A549 (cell line): ENCODE data around the gene IGF1R.

Source experiments
- MAFK ChIP-seq: fragments of 450-650 bp; IDR thresholded peaks from 2 replicates; pipeline ENCODE4 v1.6.1; 2014; ENCODE audit not compliant: partially characterized antibody
- TF ChIP-seq, protein P1 (sequence below): fragments of >200 bp; sonication (Bioruptor Twin); formaldehyde crosslinking; IDR thresholded peaks from 3 replicates; pipeline ENCODE4 v1.5.1; 2016

DNA sequence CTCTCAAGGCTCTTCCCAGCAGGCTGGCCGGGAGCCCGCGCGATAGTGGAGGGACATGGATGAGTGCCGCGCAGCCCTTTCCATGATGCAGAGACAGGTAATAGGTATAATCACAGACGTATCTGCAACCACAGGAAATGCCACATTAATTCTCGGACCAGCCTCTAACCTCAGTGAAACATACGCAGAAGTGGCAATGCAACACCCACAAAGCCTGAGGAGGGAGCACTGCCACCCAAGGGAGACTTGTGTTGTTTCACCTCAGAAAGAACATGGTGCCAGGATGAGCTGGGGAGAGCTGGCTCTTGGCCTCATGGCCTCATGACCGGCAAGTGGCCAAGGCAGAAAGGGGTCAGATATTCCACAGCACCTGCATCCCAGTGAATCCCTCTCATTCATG, 320.2 kb downstream of the IGF1R start:
- no peak for TF ChIP-seq MAFK
- TF ChIP-seq, protein P1, sequence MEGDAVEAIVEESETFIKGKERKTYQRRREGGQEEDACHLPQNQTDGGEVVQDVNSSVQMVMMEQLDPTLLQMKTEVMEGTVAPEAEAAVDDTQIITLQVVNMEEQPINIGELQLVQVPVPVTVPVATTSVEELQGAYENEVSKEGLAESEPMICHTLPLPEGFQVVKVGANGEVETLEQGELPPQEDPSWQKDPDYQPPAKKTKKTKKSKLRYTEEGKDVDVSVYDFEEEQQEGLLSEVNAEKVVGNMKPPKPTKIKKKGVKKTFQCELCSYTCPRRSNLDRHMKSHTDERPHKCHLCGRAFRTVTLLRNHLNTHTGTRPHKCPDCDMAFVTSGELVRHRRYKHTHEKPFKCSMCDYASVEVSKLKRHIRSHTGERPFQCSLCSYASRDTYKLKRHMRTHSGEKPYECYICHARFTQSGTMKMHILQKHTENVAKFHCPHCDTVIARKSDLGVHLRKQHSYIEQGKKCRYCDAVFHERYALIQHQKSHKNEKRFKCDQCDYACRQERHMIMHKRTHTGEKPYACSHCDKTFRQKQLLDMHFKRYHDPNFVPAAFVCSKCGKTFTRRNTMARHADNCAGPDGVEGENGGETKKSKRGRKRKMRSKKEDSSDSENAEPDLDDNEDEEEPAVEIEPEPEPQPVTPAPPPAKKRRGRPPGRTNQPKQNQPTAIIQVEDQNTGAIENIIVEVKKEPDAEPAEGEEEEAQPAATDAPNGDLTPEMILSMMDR = no peak
